K562 (cell line): ENCODE data around the gene STUM. TPM values are rescaled to one million over a fixed set of nuclear protein-coding genes. Genes with fewer than 3 reads are reported as not detected.
A peak's percentile ranks its signal among the peaks of the same experiment; 100 is the strongest.

ENCODE experiments used
- ATF3 ChIP-seq, 2 experiments: fragments of 450-650 bp in 1 of 2; sonication (generic) in 1 of 2; formaldehyde crosslinking in 1 of 2; IDR thresholded peaks in 1 of 2; conservative IDR thresholded peaks in 1 of 2; 2 replicates each; pipeline versions ENCODE4 v1.6.1 to v1.8.1; 2016 to 2023; ENCODE audit warnings: mild to moderate bottlenecking in 2 of 2, moderate library complexity in 2 of 2, inconsistent platforms in 1 of 2, missing genetic modification reagents in 1 of 2
- CGGBP1 ChIP-seq: fragments of 250-450 bp; sonication (Bioruptor Pico); IDR thresholded peaks from 2 replicates; pipeline ENCODE4 v1.9.0; 2021; ENCODE audit warnings: mild to moderate bottlenecking
- CSDE1 ChIP-seq, 2 experiments: fragments of 450-650 bp; IDR thresholded peaks; 2 replicates each; pipeline ENCODE4 v1.6.1; 2016; ENCODE audit warnings: mild to moderate bottlenecking in 1 of 2
- DACH1 ChIP-seq: fragments of 450-650 bp; IDR thresholded peaks from 2 replicates; pipeline ENCODE4 v1.6.1; 2018; ENCODE audit not compliant: partially characterized antibody
- DDX20 ChIP-seq: fragments of 450-650 bp; IDR thresholded peaks from 2 replicates; pipeline ENCODE4 v1.6.1; 2016; ENCODE audit warnings: missing genetic modification characterization, low read depth, mild to moderate bottlenecking, missing compliant biosample characterization, moderate library complexity
- DEAF1 ChIP-seq: fragments of 450-650 bp; formaldehyde crosslinking; IDR thresholded peaks from 2 replicates; pipeline ENCODE4 v1.4.0; 2020; ENCODE audit warnings: mild to moderate bottlenecking, moderate library complexity
- EHMT2 ChIP-seq: fragments of 450-650 bp; IDR thresholded peaks from 2 replicates; pipeline ENCODE4 v1.6.1; 2018; ENCODE audit warnings: antibody characterized with exemption
- HNRNPL ChIP-seq: fragments of 200-400 bp; formaldehyde crosslinking; IDR thresholded peaks from 2 replicates; pipeline ENCODE4 v1.6.1; 2017; ENCODE audit warnings: low read depth, mild to moderate bottlenecking, low read length
- MCM5 ChIP-seq: fragments of 450-650 bp; IDR thresholded peaks from 2 replicates; pipeline ENCODE4 v1.6.1; 2016; ENCODE audit warnings: low read depth
- MTA3 ChIP-seq: fragments of 450-650 bp; formaldehyde crosslinking; IDR thresholded peaks from 2 replicates; pipeline ENCODE4 v1.6.1; 2017; ENCODE audit warnings: mild to moderate bottlenecking, borderline replicate concordance
- NRF1 ChIP-seq, 2 experiments: fragments of 450-650 bp; IDR thresholded peaks in 1 of 2; conservative IDR thresholded peaks in 1 of 2; 2 replicates each; pipeline ENCODE4 v1.6.1; 2014; ENCODE audit warnings: mild to moderate bottlenecking in 2 of 2
- POU5F1 ChIP-seq: fragments of 150-350 bp; IDR thresholded peaks from 2 replicates; pipeline ENCODE4 v1.6.1; 2014; ENCODE audit warnings: borderline replicate concordance, low read length, low read depth, mild to moderate bottlenecking; ENCODE audit not compliant: partially characterized antibody
- RCOR1 ChIP-seq, 2 experiments: IDR thresholded peaks; 2 replicates each; pipeline ENCODE4 v1.6.1; 2012; ENCODE audit warnings: low read depth in 2 of 2, low read length in 2 of 2, borderline replicate concordance in 1 of 2, improper control_type of control experiment in 1 of 2
- SMARCE1 ChIP-seq: fragments of 450-650 bp; IDR thresholded peaks from 2 replicates; pipeline ENCODE4 v1.7.1; 2016; ENCODE audit warnings: mild to moderate bottlenecking
- ZKSCAN3 ChIP-seq: fragments of 250-450 bp; sonication (Bioruptor Pico); IDR thresholded peaks from 2 replicates; pipeline ENCODE4 v1.4.0; 2020
- ZNF121 ChIP-seq: sonication (generic); formaldehyde crosslinking; conservative IDR thresholded peaks from 2 replicates; pipeline ENCODE4 v1.8.0; 2022; ENCODE audit warnings: missing genetic modification reagents
- polyA plus RNA-seq, 8 experiments: library from polyadenylated mRNA; depleted of rRNA in 4 of 8; stranded (reverse) in 5 of 8; unstranded in 3 of 8; fragments of >200 nt; fragmentation: Nextera tagmentation in 2 of 8; fragmentation: Illumina TruSeq in 1 of 8; extraction: Ambion mirVana in 2 of 8; extraction: Trizol in 1 of 8; gene quantifications; 2 replicates each; pipeline versions ENCODE4 v1.2.1 to v1.2.3, GENCODE V29; 2011 to 2014; ENCODE audit warnings: inconsistent platforms in 1 of 8, missing spikeins in 1 of 8
- total RNA-seq, 7 experiments: library from RNA; depleted of rRNA in 6 of 7; stranded (reverse); fragments of >200 nt in 6 of 7; fragmentation: Illumina TruSeq in 2 of 7; extraction: Trizol in 2 of 7; gene quantifications; 2 replicates each; pipeline versions ENCODE4 v1.2.1 to v1.2.3, GENCODE V29; 2011 to 2021; ENCODE audit warnings: low replicate concordance in 1 of 7
- TF ChIP-seq, protein P1 (sequence below), 3 experiments: IDR thresholded peaks in 2 of 3; conservative IDR thresholded peaks in 1 of 3; 2 replicates each; pipeline ENCODE4 v1.5.1; 2011 to 2012; ENCODE audit warnings: low read length in 3 of 3, mild to moderate bottlenecking in 3 of 3, control low read depth in 2 of 3, improper control_type of control experiment in 1 of 3, inconsistent platforms in 1 of 3, low read depth in 1 of 3, mixed read lengths in 1 of 3, moderate library complexity in 1 of 3; ENCODE audit not compliant: insufficient read depth in 2 of 3
- TF ChIP-seq, protein P2 (sequence below): fragments of 450-650 bp; IDR thresholded peaks from 2 replicates; pipeline ENCODE4 v1.6.1; 2018; ENCODE audit not compliant: partially characterized antibody
- TF ChIP-seq, protein P3 (sequence below): fragments of 250-450 bp; sonication (Bioruptor Pico); IDR thresholded peaks from 2 replicates; pipeline ENCODE4 v1.8.0; 2021; ENCODE audit warnings: moderate library complexity, mild to moderate bottlenecking, inconsistent platforms

Gene STUM
- total and polyA plus RNA-seq, 9 of the 15 experiments (the other 6 are each of a cell fraction or from before 2014, with no cell fraction given): not detected

DNA sequence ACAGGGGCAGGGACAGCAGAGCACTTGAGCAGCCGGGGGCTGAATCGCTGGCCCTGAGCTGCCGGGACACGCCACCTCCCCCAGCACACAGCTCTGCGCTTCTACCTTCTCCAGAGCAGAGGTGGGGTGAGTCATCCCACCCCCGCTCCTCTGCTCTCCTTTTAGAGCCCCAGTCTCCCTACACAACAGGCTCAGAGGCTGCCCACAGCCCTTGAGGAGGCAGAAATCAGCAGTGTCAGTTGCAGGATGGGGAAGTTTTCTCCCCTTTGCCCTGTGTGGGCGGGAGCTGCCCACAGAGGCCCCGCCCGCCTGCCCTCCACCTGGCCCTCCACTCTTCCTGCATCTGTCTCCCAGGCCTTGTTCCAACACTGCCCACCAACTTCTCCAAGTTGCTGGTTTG, 94.6 kb downstream of the STUM start (continued):
- TF ChIP-seq NRF1 (conservative IDR thresholded peaks at IDR 0.05 in 1 of 2, IDR thresholded peaks at IDR 0.05 in 1 of 2): peak; percentile 18 to 32; a peak in 1 of 4 replicates
- TF ChIP-seq MCM5: no peak
- peak; percentile 26; the same call in 1 of the 2 replicates for TF ChIP-seq MTA3
- TF ChIP-seq, protein P1, sequence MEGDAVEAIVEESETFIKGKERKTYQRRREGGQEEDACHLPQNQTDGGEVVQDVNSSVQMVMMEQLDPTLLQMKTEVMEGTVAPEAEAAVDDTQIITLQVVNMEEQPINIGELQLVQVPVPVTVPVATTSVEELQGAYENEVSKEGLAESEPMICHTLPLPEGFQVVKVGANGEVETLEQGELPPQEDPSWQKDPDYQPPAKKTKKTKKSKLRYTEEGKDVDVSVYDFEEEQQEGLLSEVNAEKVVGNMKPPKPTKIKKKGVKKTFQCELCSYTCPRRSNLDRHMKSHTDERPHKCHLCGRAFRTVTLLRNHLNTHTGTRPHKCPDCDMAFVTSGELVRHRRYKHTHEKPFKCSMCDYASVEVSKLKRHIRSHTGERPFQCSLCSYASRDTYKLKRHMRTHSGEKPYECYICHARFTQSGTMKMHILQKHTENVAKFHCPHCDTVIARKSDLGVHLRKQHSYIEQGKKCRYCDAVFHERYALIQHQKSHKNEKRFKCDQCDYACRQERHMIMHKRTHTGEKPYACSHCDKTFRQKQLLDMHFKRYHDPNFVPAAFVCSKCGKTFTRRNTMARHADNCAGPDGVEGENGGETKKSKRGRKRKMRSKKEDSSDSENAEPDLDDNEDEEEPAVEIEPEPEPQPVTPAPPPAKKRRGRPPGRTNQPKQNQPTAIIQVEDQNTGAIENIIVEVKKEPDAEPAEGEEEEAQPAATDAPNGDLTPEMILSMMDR (IDR thresholded peaks at IDR 0.05 in 2 of 3, conservative IDR thresholded peaks at IDR 0.05 in 1 of 3; ENCODE audit: insufficient read depth in 2 of 3, low read depth in 1 of 3, low read length in 3 of 3): no peak
- TF ChIP-seq POU5F1: no peak
- TF ChIP-seq ZKSCAN3 (CRISPR knock-in tag): no peak
- TF ChIP-seq, protein P2, sequence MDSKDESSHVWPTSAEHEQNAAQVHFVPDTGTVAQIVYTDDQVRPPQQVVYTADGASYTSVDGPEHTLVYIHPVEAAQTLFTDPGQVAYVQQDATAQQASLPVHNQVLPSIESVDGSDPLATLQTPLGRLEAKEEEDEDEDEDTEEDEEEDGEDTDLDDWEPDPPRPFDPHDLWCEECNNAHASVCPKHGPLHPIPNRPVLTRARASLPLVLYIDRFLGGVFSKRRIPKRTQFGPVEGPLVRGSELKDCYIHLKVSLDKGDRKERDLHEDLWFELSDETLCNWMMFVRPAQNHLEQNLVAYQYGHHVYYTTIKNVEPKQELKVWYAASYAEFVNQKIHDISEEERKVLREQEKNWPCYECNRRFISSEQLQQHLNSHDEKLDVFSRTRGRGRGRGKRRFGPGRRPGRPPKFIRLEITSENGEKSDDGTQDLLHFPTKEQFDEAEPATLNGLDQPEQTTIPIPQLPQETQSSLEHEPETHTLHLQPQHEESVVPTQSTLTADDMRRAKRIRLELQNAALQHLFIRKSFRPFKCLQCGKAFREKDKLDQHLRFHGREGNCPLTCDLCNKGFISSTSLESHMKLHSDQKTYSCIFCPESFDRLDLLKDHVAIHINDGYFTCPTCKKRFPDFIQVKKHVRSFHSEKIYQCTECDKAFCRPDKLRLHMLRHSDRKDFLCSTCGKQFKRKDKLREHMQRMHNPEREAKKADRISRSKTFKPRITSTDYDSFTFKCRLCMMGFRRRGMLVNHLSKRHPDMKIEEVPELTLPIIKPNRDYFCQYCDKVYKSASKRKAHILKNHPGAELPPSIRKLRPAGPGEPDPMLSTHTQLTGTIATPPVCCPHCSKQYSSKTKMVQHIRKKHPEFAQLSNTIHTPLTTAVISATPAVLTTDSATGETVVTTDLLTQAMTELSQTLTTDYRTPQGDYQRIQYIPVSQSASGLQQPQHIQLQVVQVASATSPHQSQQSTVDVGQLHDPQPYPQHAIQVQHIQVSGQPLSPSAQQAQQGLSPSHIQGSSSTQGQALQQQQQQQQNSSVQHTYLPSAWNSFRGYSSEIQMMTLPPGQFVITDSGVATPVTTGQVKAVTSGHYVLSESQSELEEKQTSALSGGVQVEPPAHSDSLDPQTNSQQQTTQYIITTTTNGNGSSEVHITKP: peak; percentile 83
- TF ChIP-seq DDX20: no peak
- 0 out of 2 replicates have a peak, but pooled peaks have one; percentile 24 for TF ChIP-seq EHMT2
- TF ChIP-seq DEAF1 (CRISPR knock-in tag): no peak
- TF ChIP-seq SMARCE1: peak; percentile 69
- TF ChIP-seq, protein P3, sequence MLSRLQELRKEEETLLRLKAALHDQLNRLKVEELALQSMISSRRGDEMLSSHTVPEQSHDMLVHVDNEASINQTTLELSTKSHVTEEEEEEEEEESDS (CRISPR knock-in tag): no peak
- peak in 1 of 2 experiments; percentile 24; a peak in 1 of 4 replicates for TF ChIP-seq RCOR1 (IDR thresholded peaks at IDR 0.05; ENCODE audit: borderline replicate concordance in 1 of 2, low read depth in 2 of 2, low read length in 2 of 2)
- no peak for TF ChIP-seq ZNF121 (CRISPR knock-in tag)
- TF ChIP-seq CGGBP1 (CRISPR knock-in tag): no peak
- no peak for TF ChIP-seq CSDE1 (IDR thresholded peaks at IDR 0.05)
- TF ChIP-seq DACH1: no peak
- TF ChIP-seq ATF3 (IDR thresholded peaks at IDR 0.05): peak; percentile 90
- TF ChIP-seq ATF3 (CRISPR knock-in tag; conservative IDR thresholded peaks at IDR 0.05): no peak
- TF ChIP-seq HNRNPL: no peak
